HEK293 (cell line): Measurements from ENCODE around the gene GUCY1B1.

Experiments
- CTCF ChIA-PET: fragments of 350-600 bp; formaldehyde crosslinking; extraction: SDS; loops from one replicate; lab custom pipeline; 2021; ENCODE audit warnings: antibody characterized with exemption; lab: Yijun Ruan, JAX
- POLR2A ChIA-PET: fragments of 300-600 bp; formaldehyde crosslinking; extraction: SDS; loops from one replicate; lab custom pipeline; 2020; ENCODE audit warnings: antibody characterized with exemption, inconsistent platforms; lab: Yijun Ruan, JAX
- H3K27ac ChIP-seq: fragments of 200-500 bp; sonication (Bioruptor generic); 2 replicates; pipeline ENCODE4 v1.5.1; 2014; ENCODE audit warnings: low read depth, low read length, control low read depth, inconsistent platforms; ENCODE audit errors: extremely low read depth
- H3K36me3 ChIP-seq, 2 experiments: fragments of 200-500 bp in 1 of 2; sonication (Bioruptor generic) in 1 of 2; 1 replicate in 1 of 2; 2 replicates in 1 of 2; pipeline ENCODE4 v1.5.1; 2014 to 2017; ENCODE audit warnings: inconsistent platforms in 2 of 2, low read length in 2 of 2; ENCODE audit not compliant: control insufficient read depth in 2 of 2, insufficient read depth in 1 of 2
- H3K4me1 ChIP-seq: fragments of 200-500 bp; sonication (Bioruptor generic); 2 replicates; pipeline ENCODE4 v1.5.1; 2014; ENCODE audit warnings: mild to moderate bottlenecking, low read length, inconsistent platforms; ENCODE audit not compliant: control insufficient read depth, insufficient read depth
- H3K4me3 ChIP-seq: 2 replicates; pipeline ENCODE4 v1.5.1; 2011; ENCODE audit warnings: low read depth, mild to moderate bottlenecking, control low read depth, low read length, moderate library complexity
- H3K9me3 ChIP-seq: fragments of 200-500 bp; sonication (Bioruptor generic); 2 replicates; pipeline ENCODE4 v1.5.1; 2014; ENCODE audit warnings: low read depth, low read length, inconsistent platforms; ENCODE audit not compliant: control insufficient read depth, insufficient read depth
- BCL11B ChIP-seq: fragments of 450-650 bp; formaldehyde crosslinking; IDR thresholded peaks from 2 replicates; pipeline ENCODE4 v1.5.1; 2016; ENCODE audit warnings: low read depth, missing biosample characterization, missing genetic modification characterization
- KLF8 ChIP-seq: fragments of 450-650 bp; formaldehyde crosslinking; IDR thresholded peaks from 2 replicates; pipeline ENCODE4 v1.5.1; 2016; ENCODE audit warnings: missing biosample characterization, missing genetic modification characterization
- SCRT2 ChIP-seq: fragments of 450-650 bp; formaldehyde crosslinking; IDR thresholded peaks from 2 replicates; pipeline ENCODE4 v1.5.1; 2016; ENCODE audit warnings: missing biosample characterization, missing genetic modification characterization
- SETDB1 ChIP-seq: IDR thresholded peaks from one replicate; pipeline ENCODE4 v1.6.1; 2017; ENCODE audit warnings: mild to moderate bottlenecking, low read length, moderate library complexity, mixed read lengths; ENCODE audit not compliant: insufficient read length
- WT1 ChIP-seq: fragments of 450-650 bp; formaldehyde crosslinking; IDR thresholded peaks from 2 replicates; pipeline ENCODE4 v1.5.1; 2016; ENCODE audit warnings: missing biosample characterization, missing genetic modification characterization
- ZIC2 ChIP-seq: fragments of 450-650 bp; formaldehyde crosslinking; IDR thresholded peaks from 2 replicates; pipeline ENCODE4 v1.5.1; 2016; ENCODE audit warnings: missing biosample characterization, missing genetic modification characterization
- ZNF202 ChIP-seq: fragments of 450-650 bp; formaldehyde crosslinking; IDR thresholded peaks from 2 replicates; pipeline ENCODE4 v1.5.1; 2016; ENCODE audit warnings: missing biosample characterization, missing genetic modification characterization, borderline replicate concordance
- ZNF23 ChIP-seq: fragments of 450-650 bp; formaldehyde crosslinking; IDR thresholded peaks from 2 replicates; pipeline ENCODE4 v1.5.1; 2016; ENCODE audit warnings: missing biosample characterization, missing genetic modification characterization, borderline replicate concordance
- ZNF391 ChIP-seq: fragments of 450-650 bp; formaldehyde crosslinking; IDR thresholded peaks from 2 replicates; pipeline ENCODE4 v1.5.1; 2016; ENCODE audit warnings: low read depth, missing biosample characterization, missing genetic modification characterization, borderline replicate concordance
- ZNF621 ChIP-seq: fragments of 450-650 bp; formaldehyde crosslinking; IDR thresholded peaks from 2 replicates; pipeline ENCODE4 v1.5.1; 2017; ENCODE audit warnings: missing biosample characterization, missing genetic modification characterization
- ZNF658 ChIP-seq: fragments of 450-650 bp; formaldehyde crosslinking; IDR thresholded peaks from 2 replicates; pipeline ENCODE4; 2016; ENCODE audit warnings: missing biosample characterization, missing genetic modification characterization
- ZNF747 ChIP-seq: fragments of 450-650 bp; formaldehyde crosslinking; IDR thresholded peaks from 2 replicates; pipeline ENCODE4 v1.5.1; 2016; ENCODE audit warnings: missing biosample characterization, missing genetic modification characterization
- ZNF768 ChIP-seq: fragments of 450-650 bp; formaldehyde crosslinking; IDR thresholded peaks from 2 replicates; pipeline ENCODE4 v1.5.1; 2018; ENCODE audit warnings: missing biosample characterization, mild to moderate bottlenecking, missing genetic modification characterization
- ZNF830 ChIP-seq: fragments of 450-650 bp; IDR thresholded peaks from 2 replicates; pipeline ENCODE4 v1.5.0; 2018; ENCODE audit warnings: missing biosample characterization, missing genetic modification characterization, low read depth, mild to moderate bottlenecking, moderate library complexity
- TF ChIP-seq, protein P1 (sequence below): fragments of 450-650 bp; formaldehyde crosslinking; IDR thresholded peaks from 2 replicates; pipeline ENCODE4 v1.5.1; 2016; ENCODE audit warnings: missing biosample characterization, missing genetic modification characterization
- TF ChIP-seq, protein P2 (sequence below): fragments of 450-650 bp; formaldehyde crosslinking; IDR thresholded peaks from 2 replicates; pipeline ENCODE4 v1.5.1; 2017; ENCODE audit warnings: missing biosample characterization, missing genetic modification characterization
- TF ChIP-seq, protein P3 (sequence below): fragments of 450-650 bp; formaldehyde crosslinking; IDR thresholded peaks from 2 replicates; pipeline ENCODE4 v1.5.1; 2016; ENCODE audit warnings: missing biosample characterization, missing genetic modification characterization, borderline replicate concordance
- TF ChIP-seq, protein P4 (sequence below): fragments of 450-650 bp; formaldehyde crosslinking; IDR thresholded peaks from 2 replicates; pipeline ENCODE4 v1.5.1; 2017; ENCODE audit warnings: missing biosample characterization, missing genetic modification characterization

The GUCY1B1 gene

DNA sequence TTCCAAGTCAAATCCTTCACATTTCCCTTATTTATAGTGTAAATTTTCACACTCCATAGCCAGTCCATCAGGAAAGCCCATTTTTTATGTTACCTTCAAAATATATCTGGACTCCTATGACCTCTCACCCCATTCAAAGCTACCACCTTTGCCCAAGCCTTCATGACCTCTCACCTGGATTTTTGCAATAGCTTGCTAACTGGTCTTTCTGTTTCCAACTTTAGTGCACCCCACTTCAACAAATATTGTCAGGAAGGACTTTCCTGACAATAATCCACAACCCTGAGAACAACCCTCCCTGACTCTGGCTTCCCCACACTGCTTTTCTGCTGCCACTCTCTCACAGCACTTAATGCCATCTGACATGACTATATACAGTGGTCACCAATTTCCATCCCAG lies 73.8 kb downstream of the GUCY1B1 start:
- no peaks in the 10 kb centered on the region for H3K36me3 ChIP-seq
- ChIA-PET CTCF (interaction anchor here (0.6 to 1.2 kb wide), 2 partner anchors 14 to 55 kb away, joined by 3 read pairs; no protein-coding TSS in a partner anchor), POLR2A (no interaction called here)
- no peaks in the 10 kb centered on the region for H3K4me1 ChIP-seq
- H3K4me3 ChIP-seq, result no peak overlapping the region
- no peaks in the 10 kb centered on the region for H3K9me3 ChIP-seq
- no peak overlapping the region for H3K27ac ChIP-seq
- no peak for TF ChIP-seq KLF8 (tag by site-specific recombination)
- no peak for TF ChIP-seq ZNF202
- TF ChIP-seq, protein P1, sequence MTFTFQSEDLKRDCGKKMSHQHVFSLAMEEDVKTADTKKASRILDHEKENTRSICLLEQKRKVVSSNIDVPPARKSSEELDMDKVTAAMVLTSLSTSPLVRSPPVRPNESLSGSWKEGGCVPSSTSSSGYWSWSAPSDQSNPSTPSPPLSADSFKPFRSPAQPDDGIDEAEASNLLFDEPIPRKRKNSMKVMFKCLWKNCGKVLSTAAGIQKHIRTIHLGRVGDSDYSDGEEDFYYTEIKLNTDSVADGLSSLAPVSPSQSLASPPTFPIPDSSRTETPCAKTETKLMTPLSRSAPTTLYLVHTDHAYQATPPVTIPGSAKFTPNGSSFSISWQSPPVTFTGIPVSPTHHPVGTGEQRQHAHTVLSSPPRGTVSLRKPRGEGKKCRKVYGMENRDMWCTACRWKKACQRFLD (tag by site-specific recombination), result no peak
- no peak for TF ChIP-seq ZNF23 (tag by site-specific recombination)
- TF ChIP-seq, protein P2, sequence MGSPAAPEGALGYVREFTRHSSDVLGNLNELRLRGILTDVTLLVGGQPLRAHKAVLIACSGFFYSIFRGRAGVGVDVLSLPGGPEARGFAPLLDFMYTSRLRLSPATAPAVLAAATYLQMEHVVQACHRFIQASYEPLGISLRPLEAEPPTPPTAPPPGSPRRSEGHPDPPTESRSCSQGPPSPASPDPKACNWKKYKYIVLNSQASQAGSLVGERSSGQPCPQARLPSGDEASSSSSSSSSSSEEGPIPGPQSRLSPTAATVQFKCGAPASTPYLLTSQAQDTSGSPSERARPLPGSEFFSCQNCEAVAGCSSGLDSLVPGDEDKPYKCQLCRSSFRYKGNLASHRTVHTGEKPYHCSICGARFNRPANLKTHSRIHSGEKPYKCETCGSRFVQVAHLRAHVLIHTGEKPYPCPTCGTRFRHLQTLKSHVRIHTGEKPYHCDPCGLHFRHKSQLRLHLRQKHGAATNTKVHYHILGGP (tag by site-specific recombination), result no peak
- no peak for TF ChIP-seq ZNF768 (tag by site-specific recombination)
- TF ChIP-seq SETDB1, result no peak
- no peak for TF ChIP-seq ZNF621 (tag by site-specific recombination)
- TF ChIP-seq ZIC2 (tag by site-specific recombination), result no peak
- no peak for TF ChIP-seq ZNF391 (tag by site-specific recombination)
- TF ChIP-seq, protein P3, sequence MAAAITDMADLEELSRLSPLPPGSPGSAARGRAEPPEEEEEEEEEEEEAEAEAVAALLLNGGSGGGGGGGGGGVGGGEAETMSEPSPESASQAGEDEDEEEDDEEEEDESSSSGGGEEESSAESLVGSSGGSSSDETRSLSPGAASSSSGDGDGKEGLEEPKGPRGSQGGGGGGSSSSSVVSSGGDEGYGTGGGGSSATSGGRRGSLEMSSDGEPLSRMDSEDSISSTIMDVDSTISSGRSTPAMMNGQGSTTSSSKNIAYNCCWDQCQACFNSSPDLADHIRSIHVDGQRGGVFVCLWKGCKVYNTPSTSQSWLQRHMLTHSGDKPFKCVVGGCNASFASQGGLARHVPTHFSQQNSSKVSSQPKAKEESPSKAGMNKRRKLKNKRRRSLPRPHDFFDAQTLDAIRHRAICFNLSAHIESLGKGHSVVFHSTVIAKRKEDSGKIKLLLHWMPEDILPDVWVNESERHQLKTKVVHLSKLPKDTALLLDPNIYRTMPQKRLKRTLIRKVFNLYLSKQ (tag by site-specific recombination), result no peak
- no peak for TF ChIP-seq SCRT2 (tag by site-specific recombination)
- TF ChIP-seq ZNF830 (tag by site-specific recombination), result no peak

DNA sequence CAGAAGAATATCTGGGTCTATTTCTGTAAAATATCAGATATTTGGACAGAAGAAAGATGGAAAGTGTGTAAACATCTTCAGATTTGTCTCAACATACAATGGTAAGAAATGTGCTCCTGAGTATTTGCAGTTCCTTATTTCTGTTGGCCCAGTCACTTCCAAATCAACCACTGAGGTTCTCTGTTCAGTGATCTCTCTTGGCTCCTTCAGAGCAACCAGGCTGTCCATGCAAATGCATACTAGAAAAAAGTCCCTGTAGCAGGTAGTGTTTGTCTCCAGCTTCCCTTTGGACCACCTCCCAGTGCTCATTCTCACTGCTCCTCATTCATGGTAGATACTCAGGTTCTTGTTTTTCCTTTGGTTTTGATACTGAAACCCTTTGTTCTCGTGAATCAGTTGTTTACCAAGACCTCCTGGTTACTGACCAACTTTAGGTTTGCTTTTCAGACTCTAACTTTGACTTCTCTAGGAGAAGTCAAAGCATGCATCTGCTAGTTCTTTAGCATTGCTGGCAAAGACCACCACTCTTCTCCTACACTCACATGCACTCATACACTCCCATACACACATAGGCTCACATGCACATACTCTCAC lies 78.5 kb downstream of the GUCY1B1 start:
- ChIA-PET POLR2A (no interaction called here), CTCF (no interaction called here)
- TF ChIP-seq ZNF658 (no peak), ZNF747 (tag by site-specific recombination) (no peak), BCL11B (tag by site-specific recombination) (no peak)
- no peaks in the 10 kb centered on the region for H3K4me1 ChIP-seq
- H3K4me3 ChIP-seq, result no peak overlapping the region
- no peaks in the 10 kb centered on the region for H3K9me3 ChIP-seq
- no peak overlapping the region for H3K27ac ChIP-seq
- H3K36me3 ChIP-seq, result no peaks in the 10 kb centered on the region

DNA sequence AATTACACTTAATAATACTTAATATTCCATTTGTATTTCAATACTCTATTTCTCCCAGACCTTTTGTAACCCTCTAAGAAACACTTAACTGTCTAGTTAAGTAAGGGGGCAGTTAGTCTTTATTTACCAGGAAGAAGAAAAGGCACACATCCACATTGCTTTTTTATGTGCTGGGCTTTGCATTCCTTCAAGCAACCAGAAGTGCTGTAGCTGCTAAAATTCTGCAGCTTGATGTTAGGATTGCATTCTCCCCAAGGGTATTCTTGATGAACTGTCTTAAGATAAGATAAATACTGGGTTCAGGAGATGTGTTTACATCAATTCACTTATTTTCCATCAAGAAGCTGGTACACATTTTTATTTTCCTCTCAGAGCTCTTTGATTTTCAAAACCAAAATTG lies 83.3 kb downstream of the GUCY1B1 start:
- no peak for TF ChIP-seq WT1 (tag by site-specific recombination)
- TF ChIP-seq, protein P4, sequence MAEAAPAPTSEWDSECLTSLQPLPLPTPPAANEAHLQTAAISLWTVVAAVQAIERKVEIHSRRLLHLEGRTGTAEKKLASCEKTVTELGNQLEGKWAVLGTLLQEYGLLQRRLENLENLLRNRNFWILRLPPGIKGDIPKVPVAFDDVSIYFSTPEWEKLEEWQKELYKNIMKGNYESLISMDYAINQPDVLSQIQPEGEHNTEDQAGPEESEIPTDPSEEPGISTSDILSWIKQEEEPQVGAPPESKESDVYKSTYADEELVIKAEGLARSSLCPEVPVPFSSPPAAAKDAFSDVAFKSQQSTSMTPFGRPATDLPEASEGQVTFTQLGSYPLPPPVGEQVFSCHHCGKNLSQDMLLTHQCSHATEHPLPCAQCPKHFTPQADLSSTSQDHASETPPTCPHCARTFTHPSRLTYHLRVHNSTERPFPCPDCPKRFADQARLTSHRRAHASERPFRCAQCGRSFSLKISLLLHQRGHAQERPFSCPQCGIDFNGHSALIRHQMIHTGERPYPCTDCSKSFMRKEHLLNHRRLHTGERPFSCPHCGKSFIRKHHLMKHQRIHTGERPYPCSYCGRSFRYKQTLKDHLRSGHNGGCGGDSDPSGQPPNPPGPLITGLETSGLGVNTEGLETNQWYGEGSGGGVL, result no peak
- no peak overlapping the region for H3K27ac ChIP-seq
- H3K4me1 ChIP-seq, result no peaks in the 10 kb centered on the region
- ChIA-PET CTCF (interaction anchor here (0.7 kb wide), 1 partner anchor 34 kb away, joined by 3 read pairs; no protein-coding TSS in a partner anchor), POLR2A (no interaction called here)
- no peak overlapping the region for H3K4me3 ChIP-seq
- no peaks in the 10 kb centered on the region for H3K9me3 ChIP-seq
- H3K36me3 ChIP-seq, result no peaks in the 10 kb centered on the region
